DMS53 treated with DMSO at 0.1 percent for 48 hours (cell line): ENCODE data around the gene GNG4.

Experiments
- DNase-seq: peaks from one replicate; lab custom pipeline; 2025; ENCODE audit not compliant: unreplicated experiment; lab: John Stamatoyannopoulos, UW

The GNG4 gene

GRCh38 chr1:235649368-235650163, at the start of gene GNG4:
GNG4 (minus strand) TSS chr1:235649784; CDS start chr1:235583838, 65,946 bp downstream.
- DNase-seq, result peak; percentile 39

DNA sequence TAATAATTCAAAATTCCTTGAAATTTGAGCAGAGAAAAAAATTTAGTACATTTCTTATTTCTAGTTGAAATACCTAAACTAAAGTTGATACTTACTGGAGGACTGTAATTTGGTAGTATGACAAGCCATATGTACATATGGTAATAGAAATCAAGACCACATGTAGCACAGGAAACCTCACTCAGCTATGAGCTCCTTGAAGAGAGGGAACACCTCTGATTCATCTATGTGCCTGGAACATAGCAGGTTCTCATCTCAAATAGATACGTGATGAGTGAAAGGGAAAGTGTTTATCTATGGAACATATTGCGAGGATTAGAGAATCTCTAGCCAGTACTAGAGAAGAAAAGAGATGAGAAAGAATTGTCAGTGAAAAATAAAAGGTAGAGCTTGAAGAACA, 47.9 kb upstream of the GNG4 start:
- no peak for DNase-seq

GRCh38 chr1:235689356-235689755, 39.8 kb upstream of the GNG4 start:
- DNase-seq, result no peak

DNA sequence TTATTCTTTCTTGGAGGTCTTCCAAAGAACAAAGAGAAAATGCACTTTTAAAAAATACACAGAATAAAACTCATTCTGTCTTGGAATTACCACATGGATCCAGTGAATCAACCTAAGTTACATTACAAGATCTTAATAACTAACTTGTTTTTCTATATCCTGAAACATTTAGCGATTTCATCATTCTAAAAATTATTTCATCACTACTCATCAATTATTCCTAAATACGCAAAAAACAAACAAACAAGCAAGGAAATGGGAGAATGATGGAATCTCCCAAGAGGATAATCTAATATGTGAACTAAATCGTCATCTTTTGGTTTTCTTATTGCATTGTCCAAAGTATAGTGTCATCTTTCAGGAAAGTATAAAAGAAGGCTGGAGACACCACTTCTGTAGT, 38.5 kb upstream of the GNG4 start:
- no peak for DNase-seq

- no peak for DNase-seq
These were observed 34.1 kb upstream of the GNG4 start for GRCh38 chr1:235683653-235684052.

DNA sequence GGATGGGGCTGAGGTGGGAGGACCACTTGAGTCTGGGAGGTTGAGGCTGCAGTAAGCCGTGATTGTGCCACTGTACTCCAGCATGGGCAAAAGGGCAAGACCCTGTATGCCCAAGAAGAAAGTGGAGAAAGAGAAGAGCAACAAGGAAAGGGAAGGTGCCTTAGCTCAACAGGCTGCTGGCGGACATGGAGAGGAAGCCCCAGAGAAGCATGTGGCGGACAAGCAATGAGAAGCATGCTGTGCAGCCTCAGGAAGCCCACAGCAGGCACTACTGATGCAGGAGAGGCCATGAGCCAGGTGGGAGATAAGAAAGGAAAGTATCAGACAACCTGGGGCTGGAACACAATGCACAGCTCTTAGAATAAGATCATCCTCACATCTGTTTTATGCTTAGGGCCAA, 32.6 kb upstream of the GNG4 start:
- DNase-seq, result no peak

DNA sequence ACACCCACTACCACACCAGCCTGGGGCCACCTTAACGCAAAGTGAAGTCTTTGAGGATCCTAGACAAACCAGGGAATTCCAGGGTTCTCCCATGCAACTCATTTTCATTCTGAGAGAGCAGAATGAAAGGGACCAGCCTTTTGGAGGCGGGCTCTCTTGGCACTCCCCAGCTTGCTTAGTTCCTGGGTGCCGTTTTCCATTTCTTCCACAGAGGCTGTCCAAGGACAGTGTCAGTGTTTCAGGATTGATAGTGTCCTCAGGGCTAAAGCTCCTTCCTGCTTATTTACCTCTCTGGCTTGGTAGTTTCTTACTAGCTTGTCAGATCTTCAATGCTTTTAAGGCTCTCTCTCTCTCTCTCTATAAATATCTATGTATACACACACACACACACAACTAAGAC, 30.1 kb upstream of the GNG4 start:
- no peak for DNase-seq

GRCh38 chr1:235679005-235679404, 29.4 kb upstream of the GNG4 start:
- DNase-seq, result no peak

DNA sequence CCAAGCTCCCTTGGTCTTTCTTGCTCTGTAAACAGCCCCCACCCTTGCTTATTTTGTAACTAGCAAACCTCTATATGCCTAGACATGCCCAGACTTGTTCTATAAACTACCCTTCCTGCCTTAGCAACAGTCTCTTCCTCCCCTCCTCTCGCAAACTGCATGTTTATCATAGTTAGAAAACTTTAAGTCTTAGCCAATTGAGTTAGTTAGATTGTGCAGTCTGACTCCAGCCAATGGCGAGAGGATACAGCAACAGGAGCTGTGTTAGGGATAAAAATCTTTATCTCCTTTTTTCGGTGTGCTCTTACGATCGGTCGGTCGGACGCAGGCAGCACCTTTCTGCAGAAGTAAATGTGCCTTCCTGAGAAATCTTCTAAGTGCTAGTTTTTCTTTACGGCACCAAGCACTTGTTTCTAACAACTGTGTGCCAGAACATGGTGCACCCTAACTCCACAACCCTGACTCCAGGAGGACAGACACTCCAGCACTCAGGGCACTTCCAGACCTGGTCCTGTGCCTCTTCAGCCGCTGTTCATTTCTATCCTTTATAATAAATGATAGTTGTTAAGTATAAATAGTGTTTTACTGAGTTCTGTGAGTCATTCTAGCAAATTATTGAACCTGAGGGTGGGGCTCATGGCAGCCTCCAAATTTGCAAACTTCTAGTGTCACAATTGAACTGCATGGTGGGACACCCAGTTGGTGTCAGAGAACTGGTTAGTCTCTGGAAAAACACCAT, 25.7 kb upstream of the GNG4 start:
- DNase-seq, result no peak

DNA sequence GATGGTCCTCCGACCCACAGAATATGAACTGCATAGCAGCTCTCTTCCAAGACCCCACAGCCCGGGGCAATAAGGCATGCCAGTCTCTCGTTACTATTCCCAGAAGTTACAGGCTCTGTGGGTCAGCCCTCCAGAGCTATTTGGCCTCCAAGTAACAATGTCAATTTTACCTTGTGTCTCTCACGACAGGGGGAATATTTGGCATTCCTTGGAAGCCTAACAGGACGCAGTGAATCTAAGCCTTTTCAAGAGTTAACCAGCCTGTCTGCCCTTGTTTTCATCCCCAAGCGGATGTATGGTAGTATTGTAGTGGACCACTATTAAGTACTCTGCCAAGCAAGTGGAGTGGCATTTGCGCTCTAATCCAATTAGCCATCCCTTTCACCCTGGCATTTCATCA, 24.4 kb upstream of the GNG4 start:
- no peak for DNase-seq

DNA sequence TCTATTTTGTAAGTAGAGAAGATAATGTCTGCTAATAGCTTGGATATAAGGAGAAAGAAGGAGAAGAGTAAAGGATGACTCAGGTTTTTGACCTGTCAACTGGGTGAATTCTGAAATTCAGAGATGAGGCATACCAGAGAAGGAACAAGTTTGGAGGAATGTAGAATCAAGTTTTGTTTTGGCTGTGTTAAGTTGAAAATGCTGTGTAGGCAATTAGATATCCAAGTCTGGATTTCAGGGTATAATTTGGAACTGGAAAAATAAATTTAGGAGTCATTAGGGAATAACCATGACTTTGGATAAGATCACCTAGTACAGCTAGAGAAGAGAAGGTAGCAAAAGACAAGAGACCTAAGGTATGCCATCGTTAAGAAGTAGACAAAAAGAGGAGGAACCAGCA, 22.4 kb upstream of the GNG4 start:
- no peak for DNase-seq

GRCh38 chr1:235670157-235670776, 20.7 kb upstream of the GNG4 start:
- DNase-seq, result no peak

- no peak for DNase-seq
These were observed 19.7 kb upstream of the GNG4 start for GRCh38 chr1:235669277-235669676.

GRCh38 chr1:235663628-235664027, 14.0 kb upstream of the GNG4 start:
- DNase-seq, result no peak

GRCh38 chr1:235661568-235661967, 12.0 kb upstream of the GNG4 start:
- no peak for DNase-seq

DNA sequence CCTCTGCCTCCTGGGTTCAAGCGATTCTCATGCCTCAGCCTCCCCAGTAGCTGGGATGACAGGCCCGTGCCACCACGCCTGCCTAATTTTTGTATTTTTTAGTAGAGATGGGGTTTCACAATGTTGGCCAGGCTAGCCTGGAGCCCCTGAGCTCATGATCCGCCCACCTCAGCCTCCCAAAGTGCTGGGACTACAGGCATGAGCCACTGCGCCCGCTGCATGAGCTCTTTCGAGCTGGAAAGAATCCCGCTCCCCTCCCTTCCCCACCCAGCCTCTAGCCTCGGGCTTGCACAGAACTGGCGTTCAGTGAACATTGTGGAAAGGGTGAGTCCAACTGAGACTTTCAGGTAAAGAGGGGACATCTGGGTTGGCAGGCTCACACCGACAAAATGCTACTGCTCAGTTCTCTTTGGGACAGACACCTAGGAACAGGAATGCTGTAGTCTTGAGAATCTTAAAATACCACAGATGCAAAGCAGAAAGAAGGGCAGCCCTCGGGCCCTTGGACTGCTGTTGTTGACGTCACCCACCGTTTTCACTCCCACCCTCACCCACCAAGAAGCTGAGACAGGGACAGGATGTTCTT, 9.7 kb upstream of the GNG4 start:
- DNase-seq, result no peak

DNA sequence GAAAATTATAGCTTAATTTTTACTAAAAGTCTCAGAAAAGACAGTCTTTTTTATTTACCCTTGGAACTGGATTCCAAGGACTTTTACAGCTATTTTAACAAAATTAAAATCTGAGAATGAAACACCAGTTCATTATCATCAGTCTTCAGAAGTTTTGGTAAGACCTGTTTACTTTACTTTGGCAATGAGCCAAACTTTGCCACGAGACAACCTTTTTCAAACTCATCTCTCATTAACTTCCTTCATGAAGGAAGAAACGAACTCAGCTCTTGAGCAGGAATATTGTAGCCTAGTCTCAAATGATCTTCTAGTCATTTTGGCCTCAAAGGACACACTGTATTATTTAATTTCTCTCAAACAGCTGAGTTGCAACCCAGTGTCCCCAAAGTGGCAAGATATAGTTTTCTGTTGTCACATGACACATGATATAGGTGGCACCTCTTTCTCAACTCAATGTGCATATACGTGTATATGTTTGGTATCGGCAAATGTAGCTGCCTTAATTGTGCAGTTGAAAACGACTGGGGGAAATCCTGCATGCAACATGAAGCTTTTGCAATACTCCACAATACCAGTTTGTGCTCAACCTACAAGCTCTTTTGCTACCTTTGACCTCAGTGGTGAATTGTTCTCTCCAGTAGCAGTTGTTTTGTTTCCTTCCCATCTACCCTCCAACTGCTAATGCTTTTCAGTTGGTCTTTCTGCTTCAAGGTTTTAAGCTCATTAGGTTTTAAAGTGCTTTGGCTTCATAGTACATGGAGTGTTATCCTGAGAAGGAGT, 8.4 kb upstream of the GNG4 start:
- DNase-seq, result no peak

GRCh38 chr1:235657269-235657668, 7.7 kb upstream of the GNG4 start:
- no peak for DNase-seq

GRCh38 chr1:235652364-235652763, 2.8 kb upstream of the GNG4 start:
- DNase-seq, result no peak

GRCh38 chr1:235651170-235651806, 1.7 kb upstream of the GNG4 start:
- no peak for DNase-seq
